ENCODE measurements around the gene NAPSA.

The NAPSA gene

GRCh38 chr19:50368649-50369570 is 3.5 kb upstream of the NAPSA start:
- Histone ChIP-seq H3K4me2 (ENCODE audit: low read length) (peak overlapping the region; percentile 85), H2AFZ (ENCODE audit: insufficient read depth, low read length, poor library complexity) (peak overlapping the region; percentile 77), H4K91ac (ENCODE audit: low read depth, low read length) (peak overlapping the region; percentile 69), H3K27ac (ENCODE audit: low read depth, low read length) (peak overlapping the region; percentile 28), H4K12ac (ENCODE audit: low read depth, low read length) (peak overlapping the region; percentile 65), H3K4me1 (ENCODE audit: control insufficient read depth in 1 of 2, insufficient read depth in 2 of 2, low read length in 2 of 2) (no peaks in the 10 kb centered on the region), H3K14ac (ENCODE audit: low read length) (peak overlapping the region; percentile 78), H2BK120ac (ENCODE audit: insufficient read depth, low read length, poor library complexity) (peak overlapping the region; percentile 43), H3K9ac (ENCODE audit: low read length) (peak overlapping the region; percentile 71), H4K8ac (ENCODE audit: low read depth, low read length) (peak overlapping the region; percentile 75), H3K18ac (ENCODE audit: low read length) (peak overlapping the region; percentile 85), H3K4me3 (ENCODE audit: low read depth, low read length) (peak overlapping the region; percentile 59), H3K79me2 (ENCODE audit: control insufficient read depth, insufficient read depth, low read length, poor library complexity) (peaks cover 2% of the 10 kb centered on the region), H3K23ac (ENCODE audit: low read length) (no peak overlapping the region), H3K79me1 (ENCODE audit: low read length) (peaks cover 2% of the 10 kb centered on the region), H2AK5ac (ENCODE audit: low read length) (no peak overlapping the region), H2BK12ac (ENCODE audit: low read length) (no peak overlapping the region), H3K27me3 (ENCODE audit: insufficient read depth, low read length) (no peaks in the 10 kb centered on the region), H3K36me3 (ENCODE audit: control insufficient read depth in 1 of 2, insufficient read depth in 2 of 2, low read length in 2 of 2) (no peaks in the 10 kb centered on the region), H2BK5ac (ENCODE audit: low read depth, low read length, poor library complexity) (no peak overlapping the region), H3K4ac (ENCODE audit: low read depth, low read length) (no peak overlapping the region), H3K9me3 (ENCODE audit: insufficient read depth, low read depth, low read length) (no peaks in the 10 kb centered on the region)
- peak; percentile 72 to 91 for DNase-seq
- no CpG with 5 or more reads among the region's 34 CpGs for WGBS (ENCODE audit: extremely low coverage, insufficient coverage, insufficient read length)

DNA sequence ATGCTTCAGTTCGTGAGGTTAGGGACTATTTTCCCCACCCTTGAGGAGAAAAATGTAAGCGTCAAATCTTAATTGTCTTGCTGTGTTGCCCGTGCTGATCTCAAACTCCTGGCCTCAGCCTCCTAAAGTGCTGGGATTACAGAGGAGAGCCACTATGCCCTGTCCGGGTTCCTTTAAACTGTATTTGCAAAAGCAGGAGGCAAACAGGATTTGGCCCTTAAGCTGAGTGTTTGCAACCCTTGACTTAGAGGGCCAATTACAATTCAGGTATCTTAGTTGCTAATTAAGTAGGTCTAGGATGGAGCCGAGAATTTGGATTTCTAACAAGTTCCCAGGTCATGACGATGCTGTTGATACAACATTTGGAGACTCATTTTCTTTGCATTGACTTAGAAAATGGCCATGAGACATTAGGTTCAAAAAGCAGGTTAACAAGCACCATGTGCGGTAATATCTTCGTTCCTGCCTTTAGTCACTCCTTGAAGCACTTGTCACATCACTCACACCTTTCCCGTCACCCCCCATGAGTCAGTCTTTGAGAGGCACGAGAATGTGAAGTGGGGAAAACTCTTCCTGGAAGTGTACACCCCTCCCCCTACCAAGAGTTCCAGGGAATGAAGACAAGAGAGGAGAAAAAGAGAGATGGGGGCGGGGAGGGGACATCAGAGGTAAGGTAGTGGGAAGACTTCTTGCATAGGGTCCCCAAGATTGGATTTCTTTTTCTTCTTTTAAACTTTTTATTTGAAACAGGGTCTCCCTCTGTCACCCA is 2.6 kb downstream of the NAPSA start:
- Histone ChIP-seq H3K4me1 (ENCODE audit: control insufficient read depth in 1 of 2, insufficient read depth in 2 of 2, low read length in 2 of 2) (no peaks in the 10 kb centered on the region), H4K8ac (ENCODE audit: low read depth, low read length) (no peak overlapping the region), H3K27ac (ENCODE audit: low read depth, low read length) (no peak overlapping the region), H2BK5ac (ENCODE audit: low read depth, low read length, poor library complexity) (no peak overlapping the region), H3K18ac (ENCODE audit: low read length) (no peak overlapping the region), H3K23ac (ENCODE audit: low read length) (no peak overlapping the region), H2AFZ (ENCODE audit: insufficient read depth, low read length, poor library complexity) (no peak overlapping the region), H3K36me3 (ENCODE audit: control insufficient read depth in 1 of 2, insufficient read depth in 2 of 2, low read length in 2 of 2) (peaks cover 10 to 12% of the 10 kb centered on the region in 2 experiments), H3K4ac (ENCODE audit: low read depth, low read length) (no peak overlapping the region), H3K27me3 (ENCODE audit: insufficient read depth, low read length) (no peaks in the 10 kb centered on the region), H3K79me1 (ENCODE audit: low read length) (no peaks in the 10 kb centered on the region), H3K9ac (ENCODE audit: low read length) (no peak overlapping the region), H2BK120ac (ENCODE audit: insufficient read depth, low read length, poor library complexity) (no peak overlapping the region), H3K4me2 (ENCODE audit: low read length) (no peak overlapping the region), H2BK12ac (ENCODE audit: low read length) (no peak overlapping the region), H3K14ac (ENCODE audit: low read length) (no peak overlapping the region), H3K9me3 (ENCODE audit: insufficient read depth, low read depth, low read length) (peaks cover under 1% of the 10 kb centered on the region), H4K91ac (ENCODE audit: low read depth, low read length) (no peak overlapping the region), H3K4me3 (ENCODE audit: low read depth, low read length) (no peak overlapping the region), H2AK5ac (ENCODE audit: low read length) (no peak overlapping the region), H4K12ac (ENCODE audit: low read depth, low read length) (no peak overlapping the region), H3K79me2 (ENCODE audit: control insufficient read depth, insufficient read depth, low read length, poor library complexity) (no peaks in the 10 kb centered on the region)
- no peak for DNase-seq
- no CpG with 5 or more reads among the region's 11 CpGs for WGBS (ENCODE audit: extremely low coverage, insufficient coverage, insufficient read length)

- Histone ChIP-seq H3K36me3 (ENCODE audit: control insufficient read depth in 1 of 2, insufficient read depth in 2 of 2, low read length in 2 of 2) (peaks cover 10 to 12% of the 10 kb centered on the region in 2 experiments), H3K4ac (ENCODE audit: low read depth, low read length) (no peak overlapping the region), H2BK5ac (ENCODE audit: low read depth, low read length, poor library complexity) (no peak overlapping the region), H3K18ac (ENCODE audit: low read length) (no peak overlapping the region), H2AK5ac (ENCODE audit: low read length) (no peak overlapping the region), H2BK12ac (ENCODE audit: low read length) (no peak overlapping the region), H2BK120ac (ENCODE audit: insufficient read depth, low read length, poor library complexity) (no peak overlapping the region), H3K4me3 (ENCODE audit: low read depth, low read length) (no peak overlapping the region), H3K4me1 (ENCODE audit: control insufficient read depth in 1 of 2, insufficient read depth in 2 of 2, low read length in 2 of 2) (no peaks in the 10 kb centered on the region), H4K91ac (ENCODE audit: low read depth, low read length) (no peak overlapping the region), H4K12ac (ENCODE audit: low read depth, low read length) (no peak overlapping the region), H3K4me2 (ENCODE audit: low read length) (no peak overlapping the region), H2AFZ (ENCODE audit: insufficient read depth, low read length, poor library complexity) (no peak overlapping the region), H3K27me3 (ENCODE audit: insufficient read depth, low read length) (no peaks in the 10 kb centered on the region), H3K27ac (ENCODE audit: low read depth, low read length) (no peak overlapping the region), H3K79me2 (ENCODE audit: control insufficient read depth, insufficient read depth, low read length, poor library complexity) (no peaks in the 10 kb centered on the region), H3K23ac (ENCODE audit: low read length) (no peak overlapping the region), H3K14ac (ENCODE audit: low read length) (no peak overlapping the region), H4K8ac (ENCODE audit: low read depth, low read length) (no peak overlapping the region), H3K9me3 (ENCODE audit: insufficient read depth, low read depth, low read length) (peaks cover 2% of the 10 kb centered on the region), H3K79me1 (ENCODE audit: low read length) (no peaks in the 10 kb centered on the region), H3K9ac (ENCODE audit: low read length) (no peak overlapping the region)
- DNase-seq: no peak
- no CpG with 5 or more reads among the region's 7 CpGs for WGBS (ENCODE audit: extremely low coverage, insufficient coverage, insufficient read length)
Observed at GRCh38 chr19:50362030-50362412, 3.4 kb downstream of the NAPSA start.

DNA sequence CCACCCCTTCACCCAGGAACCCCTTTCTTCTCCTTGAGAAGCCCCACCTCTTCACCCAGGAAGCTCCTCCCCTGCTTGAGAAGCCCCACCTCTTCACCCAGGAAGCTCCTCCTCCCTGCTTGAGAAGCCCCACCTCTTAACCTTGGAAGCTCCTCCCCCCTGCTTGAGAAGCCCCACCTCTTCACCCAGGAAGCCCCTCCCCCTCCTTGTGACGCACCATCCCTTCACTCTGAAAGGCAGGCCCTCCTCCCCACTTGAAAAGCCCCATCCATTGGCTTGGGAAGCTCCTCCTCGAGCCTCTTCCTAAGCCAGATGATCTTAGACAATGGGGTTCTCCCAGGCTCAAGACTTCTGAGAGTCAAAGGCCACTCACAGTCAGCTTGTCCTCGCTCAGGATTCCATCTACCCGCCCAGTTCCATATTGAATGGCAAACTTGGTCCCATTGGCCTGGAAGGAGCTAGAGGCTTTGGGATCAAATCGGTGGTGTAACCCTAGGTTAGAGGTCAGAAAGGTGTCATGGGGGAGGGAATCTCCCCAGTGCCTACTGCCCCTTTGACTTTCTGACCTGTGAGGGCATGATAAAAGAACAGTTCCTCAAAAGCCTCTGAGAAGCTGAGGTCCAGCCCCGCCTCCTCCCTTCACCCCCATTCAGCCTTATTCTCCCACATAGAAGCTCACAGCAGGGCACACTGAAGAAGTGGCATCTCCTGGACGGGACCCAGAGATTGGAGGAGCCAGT is 4.0 kb downstream of the NAPSA start:
- no CpG with 5 or more reads among the region's 7 CpGs for WGBS (ENCODE audit: extremely low coverage, insufficient coverage, insufficient read length)
- no peaks in the 10 kb centered on the region for H3K4me1 ChIP-seq (ENCODE audit: control insufficient read depth in 1 of 2, insufficient read depth in 2 of 2, low read length in 2 of 2)

More for the DNA sequence above, 4.0 kb downstream of the NAPSA start:
- Histone ChIP-seq H3K4me3 (ENCODE audit: low read depth, low read length) (no peak overlapping the region), H4K12ac (ENCODE audit: low read depth, low read length) (no peak overlapping the region), H3K18ac (ENCODE audit: low read length) (no peak overlapping the region), H3K9ac (ENCODE audit: low read length) (no peak overlapping the region), H2AFZ (ENCODE audit: insufficient read depth, low read length, poor library complexity) (no peak overlapping the region), H3K23ac (ENCODE audit: low read length) (no peak overlapping the region), H4K8ac (ENCODE audit: low read depth, low read length) (no peak overlapping the region), H3K14ac (ENCODE audit: low read length) (no peak overlapping the region), H3K27ac (ENCODE audit: low read depth, low read length) (no peak overlapping the region), H3K4ac (ENCODE audit: low read depth, low read length) (no peak overlapping the region), H3K9me3 (ENCODE audit: insufficient read depth, low read depth, low read length) (peaks cover 2% of the 10 kb centered on the region), H2BK120ac (ENCODE audit: insufficient read depth, low read length, poor library complexity) (no peak overlapping the region), H3K36me3 (ENCODE audit: control insufficient read depth in 1 of 2, insufficient read depth in 2 of 2, low read length in 2 of 2) (peaks cover 10 to 12% of the 10 kb centered on the region in 2 experiments), H2AK5ac (ENCODE audit: low read length) (no peak overlapping the region), H4K91ac (ENCODE audit: low read depth, low read length) (no peak overlapping the region), H3K79me2 (ENCODE audit: control insufficient read depth, insufficient read depth, low read length, poor library complexity) (no peaks in the 10 kb centered on the region), H3K79me1 (ENCODE audit: low read length) (no peaks in the 10 kb centered on the region), H2BK5ac (ENCODE audit: low read depth, low read length, poor library complexity) (no peak overlapping the region), H2BK12ac (ENCODE audit: low read length) (no peak overlapping the region), H3K27me3 (ENCODE audit: insufficient read depth, low read length) (no peaks in the 10 kb centered on the region), H3K4me2 (ENCODE audit: low read length) (no peak overlapping the region)
- DNase-seq: no peak

Data from trophoblast cell (in vitro differentiated cells and primary cell).